ENCODE data around the gene OR14J1. TPM values are rescaled to one million over a fixed set of nuclear protein-coding genes. Genes with fewer than 3 reads are reported as not detected.

The OR14J1 gene
- total and polyA plus RNA-seq, 4 donors: not detected

DNA sequence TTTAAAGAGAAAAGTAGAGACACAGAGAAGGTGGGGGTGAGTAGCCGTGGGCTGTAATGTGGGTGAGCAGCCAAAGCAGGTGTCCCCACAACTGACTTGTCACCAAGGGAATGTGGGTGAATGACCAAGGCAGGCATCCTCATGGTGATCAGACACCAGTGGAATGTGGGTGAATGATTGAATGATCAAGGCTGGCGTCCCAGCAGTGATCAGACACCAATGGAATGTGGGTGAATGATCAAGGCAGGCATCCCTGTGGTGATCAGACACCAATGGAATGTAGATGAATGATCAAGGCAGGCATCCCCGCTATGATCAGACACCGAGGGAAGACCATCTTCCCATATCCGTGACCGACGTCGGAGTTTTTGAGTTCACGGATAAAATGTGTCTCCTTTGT, 49.8 kb upstream of the OR14J1 start:
- TF ChIP-seq RXRA (IDR thresholded peaks at IDR 0.05): no peak
- no peak for TF ChIP-seq JUND (IDR thresholded peaks at IDR 0.05)
- TF ChIP-seq YY1 (IDR thresholded peaks at IDR 0.05): no peak
- TF ChIP-seq HNF4A (conservative IDR thresholded peaks at IDR 0.05): no peak
- TF ChIP-seq, protein P1, sequence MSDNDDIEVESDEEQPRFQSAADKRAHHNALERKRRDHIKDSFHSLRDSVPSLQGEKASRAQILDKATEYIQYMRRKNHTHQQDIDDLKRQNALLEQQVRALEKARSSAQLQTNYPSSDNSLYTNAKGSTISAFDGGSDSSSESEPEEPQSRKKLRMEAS (IDR thresholded peaks at IDR 0.05): no peak
- TF ChIP-seq EGR1 (IDR thresholded peaks at IDR 0.05; ENCODE audit: low read depth in 2 of 2): no peak
- TF ChIP-seq GABPA (IDR thresholded peaks at IDR 0.05 in 1 of 2, conservative IDR thresholded peaks at IDR 0.05 in 1 of 2): no peak
- WGBS: 92% methylated on average over 9 of the region's 9 CpGs

DNA sequence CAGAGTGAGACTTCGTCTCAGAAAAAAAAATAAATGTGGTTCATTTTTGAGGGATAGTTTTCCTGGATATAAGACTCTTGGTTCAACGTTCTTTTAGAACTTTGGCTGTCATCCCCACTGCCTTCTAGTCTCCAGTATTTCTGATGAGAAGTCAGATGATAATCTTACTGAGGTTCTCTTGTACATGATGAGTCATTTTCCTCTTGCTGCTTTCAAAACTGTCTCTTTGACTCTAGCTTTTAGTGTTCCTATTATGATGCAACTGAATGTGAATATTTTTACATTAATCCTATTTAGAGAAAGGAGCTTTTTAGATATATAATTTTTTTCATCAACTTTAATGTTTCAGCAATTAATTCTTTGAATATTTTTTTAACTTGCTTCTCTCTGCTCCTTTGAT, 46.0 kb upstream of the OR14J1 start:
- Histone ChIP-seq H3K27ac (ENCODE audit: low read depth in 1 of 2, low read length in 2 of 2) (no peak overlapping the region), H3K27me3 (ENCODE audit: control insufficient read depth in 4 of 4, insufficient read depth in 4 of 4, low read length in 3 of 4) (no peaks in the 10 kb centered on the region), H3K4me3 (ENCODE audit: low read depth in 1 of 3, low read length in 3 of 3) (no peak overlapping the region), H3K9me3 (ENCODE audit: control insufficient read depth in 4 of 4, low read length in 3 of 4) (peaks cover 0 to 2% (median 0%) of the 10 kb centered on the region in 4 donors), H3K4me1 (ENCODE audit: control insufficient read depth in 4 of 4, insufficient read depth in 4 of 4, low read length in 3 of 4) (no peaks in the 10 kb centered on the region), H3K9ac (ENCODE audit: low read depth in 1 of 2, low read length in 2 of 2) (no peak overlapping the region), H3K36me3 (ENCODE audit: control insufficient read depth in 4 of 4, insufficient read depth in 3 of 4, low read depth in 1 of 4, low read length in 3 of 4) (no peaks in the 10 kb centered on the region)
- 86% methylated on average over 2 of the region's 2 CpGs for WGBS
- TF ChIP-seq, protein P2, sequence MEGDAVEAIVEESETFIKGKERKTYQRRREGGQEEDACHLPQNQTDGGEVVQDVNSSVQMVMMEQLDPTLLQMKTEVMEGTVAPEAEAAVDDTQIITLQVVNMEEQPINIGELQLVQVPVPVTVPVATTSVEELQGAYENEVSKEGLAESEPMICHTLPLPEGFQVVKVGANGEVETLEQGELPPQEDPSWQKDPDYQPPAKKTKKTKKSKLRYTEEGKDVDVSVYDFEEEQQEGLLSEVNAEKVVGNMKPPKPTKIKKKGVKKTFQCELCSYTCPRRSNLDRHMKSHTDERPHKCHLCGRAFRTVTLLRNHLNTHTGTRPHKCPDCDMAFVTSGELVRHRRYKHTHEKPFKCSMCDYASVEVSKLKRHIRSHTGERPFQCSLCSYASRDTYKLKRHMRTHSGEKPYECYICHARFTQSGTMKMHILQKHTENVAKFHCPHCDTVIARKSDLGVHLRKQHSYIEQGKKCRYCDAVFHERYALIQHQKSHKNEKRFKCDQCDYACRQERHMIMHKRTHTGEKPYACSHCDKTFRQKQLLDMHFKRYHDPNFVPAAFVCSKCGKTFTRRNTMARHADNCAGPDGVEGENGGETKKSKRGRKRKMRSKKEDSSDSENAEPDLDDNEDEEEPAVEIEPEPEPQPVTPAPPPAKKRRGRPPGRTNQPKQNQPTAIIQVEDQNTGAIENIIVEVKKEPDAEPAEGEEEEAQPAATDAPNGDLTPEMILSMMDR (IDR thresholded peaks at IDR 0.05; ENCODE audit: low read depth, low read length, missing input control): no peak
- no peak for TF ChIP-seq FOXA2 (IDR thresholded peaks at IDR 0.05)
- TF ChIP-seq, protein P1 (IDR thresholded peaks at IDR 0.05): no peak
- TF ChIP-seq HNF4A (conservative IDR thresholded peaks at IDR 0.05): no peak
- TF ChIP-seq EGR1 (IDR thresholded peaks at IDR 0.05; ENCODE audit: low read depth in 2 of 2): no peak
- no peak for TF ChIP-seq YY1 (IDR thresholded peaks at IDR 0.05)
- no peak for TF ChIP-seq NR2F2 (IDR thresholded peaks at IDR 0.05)
- TF ChIP-seq, protein P3, sequence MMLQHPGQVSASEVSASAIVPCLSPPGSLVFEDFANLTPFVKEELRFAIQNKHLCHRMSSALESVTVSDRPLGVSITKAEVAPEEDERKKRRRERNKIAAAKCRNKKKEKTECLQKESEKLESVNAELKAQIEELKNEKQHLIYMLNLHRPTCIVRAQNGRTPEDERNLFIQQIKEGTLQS (IDR thresholded peaks at IDR 0.05): no peak
- no peak for TF ChIP-seq RAD21 (IDR thresholded peaks at IDR 0.05)
- TF ChIP-seq TAF1 (conservative IDR thresholded peaks at IDR 0.05): no peak
- TF ChIP-seq FOXA1 (IDR thresholded peaks at IDR 0.05): no peak
- TF ChIP-seq GABPA (IDR thresholded peaks at IDR 0.05 in 1 of 2, conservative IDR thresholded peaks at IDR 0.05 in 1 of 2): no peak
- TF ChIP-seq, protein P4, sequence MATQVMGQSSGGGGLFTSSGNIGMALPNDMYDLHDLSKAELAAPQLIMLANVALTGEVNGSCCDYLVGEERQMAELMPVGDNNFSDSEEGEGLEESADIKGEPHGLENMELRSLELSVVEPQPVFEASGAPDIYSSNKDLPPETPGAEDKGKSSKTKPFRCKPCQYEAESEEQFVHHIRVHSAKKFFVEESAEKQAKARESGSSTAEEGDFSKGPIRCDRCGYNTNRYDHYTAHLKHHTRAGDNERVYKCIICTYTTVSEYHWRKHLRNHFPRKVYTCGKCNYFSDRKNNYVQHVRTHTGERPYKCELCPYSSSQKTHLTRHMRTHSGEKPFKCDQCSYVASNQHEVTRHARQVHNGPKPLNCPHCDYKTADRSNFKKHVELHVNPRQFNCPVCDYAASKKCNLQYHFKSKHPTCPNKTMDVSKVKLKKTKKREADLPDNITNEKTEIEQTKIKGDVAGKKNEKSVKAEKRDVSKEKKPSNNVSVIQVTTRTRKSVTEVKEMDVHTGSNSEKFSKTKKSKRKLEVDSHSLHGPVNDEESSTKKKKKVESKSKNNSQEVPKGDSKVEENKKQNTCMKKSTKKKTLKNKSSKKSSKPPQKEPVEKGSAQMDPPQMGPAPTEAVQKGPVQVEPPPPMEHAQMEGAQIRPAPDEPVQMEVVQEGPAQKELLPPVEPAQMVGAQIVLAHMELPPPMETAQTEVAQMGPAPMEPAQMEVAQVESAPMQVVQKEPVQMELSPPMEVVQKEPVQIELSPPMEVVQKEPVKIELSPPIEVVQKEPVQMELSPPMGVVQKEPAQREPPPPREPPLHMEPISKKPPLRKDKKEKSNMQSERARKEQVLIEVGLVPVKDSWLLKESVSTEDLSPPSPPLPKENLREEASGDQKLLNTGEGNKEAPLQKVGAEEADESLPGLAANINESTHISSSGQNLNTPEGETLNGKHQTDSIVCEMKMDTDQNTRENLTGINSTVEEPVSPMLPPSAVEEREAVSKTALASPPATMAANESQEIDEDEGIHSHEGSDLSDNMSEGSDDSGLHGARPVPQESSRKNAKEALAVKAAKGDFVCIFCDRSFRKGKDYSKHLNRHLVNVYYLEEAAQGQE (IDR thresholded peaks at IDR 0.05): no peak
- TF ChIP-seq, protein P5, sequence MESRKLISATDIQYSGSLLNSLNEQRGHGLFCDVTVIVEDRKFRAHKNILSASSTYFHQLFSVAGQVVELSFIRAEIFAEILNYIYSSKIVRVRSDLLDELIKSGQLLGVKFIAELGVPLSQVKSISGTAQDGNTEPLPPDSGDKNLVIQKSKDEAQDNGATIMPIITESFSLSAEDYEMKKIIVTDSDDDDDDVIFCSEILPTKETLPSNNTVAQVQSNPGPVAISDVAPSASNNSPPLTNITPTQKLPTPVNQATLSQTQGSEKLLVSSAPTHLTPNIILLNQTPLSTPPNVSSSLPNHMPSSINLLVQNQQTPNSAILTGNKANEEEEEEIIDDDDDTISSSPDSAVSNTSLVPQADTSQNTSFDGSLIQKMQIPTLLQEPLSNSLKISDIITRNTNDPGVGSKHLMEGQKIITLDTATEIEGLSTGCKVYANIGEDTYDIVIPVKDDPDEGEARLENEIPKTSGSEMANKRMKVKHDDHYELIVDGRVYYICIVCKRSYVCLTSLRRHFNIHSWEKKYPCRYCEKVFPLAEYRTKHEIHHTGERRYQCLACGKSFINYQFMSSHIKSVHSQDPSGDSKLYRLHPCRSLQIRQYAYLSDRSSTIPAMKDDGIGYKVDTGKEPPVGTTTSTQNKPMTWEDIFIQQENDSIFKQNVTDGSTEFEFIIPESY (IDR thresholded peaks at IDR 0.05): no peak
- TF ChIP-seq RXRA (IDR thresholded peaks at IDR 0.05): no peak
- no peak for TF ChIP-seq JUND (IDR thresholded peaks at IDR 0.05)
- no peak for TF ChIP-seq HNF4G (IDR thresholded peaks at IDR 0.05)
- no peak for TF ChIP-seq SP1 (IDR thresholded peaks at IDR 0.05)
- no peak for DNase-seq (ENCODE audit: low spot score)

More for the DNA sequence above, 49.8 kb upstream of the OR14J1 start:
- Histone ChIP-seq H3K4me3 (ENCODE audit: low read depth in 1 of 3, low read length in 3 of 3) (no peak overlapping the region), H3K9me3 (ENCODE audit: control insufficient read depth in 4 of 4, low read length in 3 of 4) (peaks cover 0 to 2% (median 0%) of the 10 kb centered on the region in 4 donors), H3K9ac (ENCODE audit: low read depth in 1 of 2, low read length in 2 of 2) (no peak overlapping the region), H3K36me3 (ENCODE audit: control insufficient read depth in 4 of 4, insufficient read depth in 3 of 4, low read depth in 1 of 4, low read length in 3 of 4) (no peaks in the 10 kb centered on the region), H3K27me3 (ENCODE audit: control insufficient read depth in 4 of 4, insufficient read depth in 4 of 4, low read length in 3 of 4) (no peaks in the 10 kb centered on the region), H3K4me1 (ENCODE audit: control insufficient read depth in 4 of 4, insufficient read depth in 4 of 4, low read length in 3 of 4) (no peaks in the 10 kb centered on the region), H3K27ac (ENCODE audit: low read depth in 1 of 2, low read length in 2 of 2) (no peak overlapping the region)
- no peak for DNase-seq (ENCODE audit: low spot score)
